ENCODE data around the gene STK40.

DNA sequence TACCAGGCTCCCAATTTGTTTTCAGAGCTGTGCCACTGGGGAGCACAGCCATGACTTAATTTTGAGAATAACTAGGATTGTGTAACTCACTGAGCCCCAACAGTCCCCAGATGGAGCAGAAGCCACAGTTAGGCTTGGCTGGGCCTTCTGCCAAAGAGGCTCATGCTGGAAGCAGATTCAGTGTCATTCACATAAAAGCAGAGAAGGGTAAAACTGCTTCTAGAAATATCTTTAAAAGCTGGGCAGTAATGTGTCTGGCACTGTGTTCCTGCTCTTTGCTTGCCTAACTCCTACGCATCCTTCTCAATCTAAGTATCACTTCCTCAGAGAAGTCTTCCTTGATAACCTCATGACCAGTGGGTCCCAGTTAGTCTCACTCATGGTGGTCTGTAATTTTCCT is 20.3 kb downstream of the STK40 start:
- TF ChIP-seq EZH2 (optimal IDR thresholded peaks at IDR 0.05; ENCODE audit: low read depth, low read length) (no peak), EZH2phosphoT487 (IDR thresholded peaks at IDR 0.05; ENCODE audit: low read length) (no peak)
- TF ChIP-seq, protein P1, sequence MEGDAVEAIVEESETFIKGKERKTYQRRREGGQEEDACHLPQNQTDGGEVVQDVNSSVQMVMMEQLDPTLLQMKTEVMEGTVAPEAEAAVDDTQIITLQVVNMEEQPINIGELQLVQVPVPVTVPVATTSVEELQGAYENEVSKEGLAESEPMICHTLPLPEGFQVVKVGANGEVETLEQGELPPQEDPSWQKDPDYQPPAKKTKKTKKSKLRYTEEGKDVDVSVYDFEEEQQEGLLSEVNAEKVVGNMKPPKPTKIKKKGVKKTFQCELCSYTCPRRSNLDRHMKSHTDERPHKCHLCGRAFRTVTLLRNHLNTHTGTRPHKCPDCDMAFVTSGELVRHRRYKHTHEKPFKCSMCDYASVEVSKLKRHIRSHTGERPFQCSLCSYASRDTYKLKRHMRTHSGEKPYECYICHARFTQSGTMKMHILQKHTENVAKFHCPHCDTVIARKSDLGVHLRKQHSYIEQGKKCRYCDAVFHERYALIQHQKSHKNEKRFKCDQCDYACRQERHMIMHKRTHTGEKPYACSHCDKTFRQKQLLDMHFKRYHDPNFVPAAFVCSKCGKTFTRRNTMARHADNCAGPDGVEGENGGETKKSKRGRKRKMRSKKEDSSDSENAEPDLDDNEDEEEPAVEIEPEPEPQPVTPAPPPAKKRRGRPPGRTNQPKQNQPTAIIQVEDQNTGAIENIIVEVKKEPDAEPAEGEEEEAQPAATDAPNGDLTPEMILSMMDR (IDR thresholded peaks at IDR 0.05; ENCODE audit: low read length), result no peak

Data from MM.1S (cell line).